Measurements from ENCODE around the gene C3orf20. TPM values are rescaled to one million over a fixed set of nuclear protein-coding genes. Genes with fewer than 3 reads are reported as not detected.

Gene C3orf20
- total and polyA plus RNA-seq, 9 of the 15 experiments (the other 6 are each of a cell fraction or from before 2014, with no cell fraction given), result 0.04 TPM; not detected in 8

DNA sequence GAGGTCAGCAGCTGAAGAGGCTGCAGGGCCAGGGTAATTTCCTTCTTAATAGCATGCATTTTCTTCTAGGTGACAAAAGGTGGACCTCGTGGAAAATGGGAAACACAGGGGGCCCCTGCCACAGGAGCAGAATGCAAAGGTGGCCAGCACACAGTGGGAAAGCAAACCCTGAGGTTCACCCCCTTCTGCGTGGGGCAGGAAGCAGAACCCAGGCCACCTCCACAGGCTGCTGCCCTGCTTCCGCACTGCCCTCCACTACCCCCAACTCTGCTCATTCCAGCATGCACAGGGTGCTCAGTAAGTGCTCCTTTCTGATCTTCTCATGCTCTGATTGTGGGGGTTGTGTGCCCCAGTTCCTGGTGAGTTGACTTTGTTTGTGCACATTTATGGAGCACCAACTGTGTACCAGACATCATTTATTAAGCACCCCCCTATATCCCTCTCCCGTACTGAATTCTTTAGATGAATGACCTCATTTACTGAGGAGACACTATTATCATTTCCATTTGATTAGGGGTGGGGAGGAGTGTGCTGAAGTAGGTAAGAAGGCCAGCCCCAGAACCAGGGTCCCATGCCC lies 131.1 kb downstream of the C3orf20 start:
- CTCF ChIA-PET (ENCODE audit: low intra/inter-chr PET ratio), result no interaction called here

GRCh38 chr3:14806641-14807263 lies 131.8 kb downstream of the C3orf20 start:
- Histone ChIP-seq H3K9me3 (replicated peaks; ENCODE audit: control insufficient read depth, insufficient read depth, low read depth, low read length) (no peaks in the 10 kb centered on the region), H3K4me1 (replicated peaks in 1 of 2; ENCODE audit: control insufficient read depth in 2 of 2, insufficient read depth in 2 of 2, low read length in 2 of 2) (peaks cover 0 to 16% of the 10 kb centered on the region in 2 experiments; a peak in 3 of 5 replicates), H3K9ac (ENCODE audit: insufficient read depth in 1 of 2, low read depth in 2 of 2, low read length in 2 of 2) (no peak overlapping the region), H3K9me1 (ENCODE audit: control insufficient read depth, insufficient read depth, low read length) (no peaks in the 10 kb centered on the region), H3K4me2 (ENCODE audit: insufficient read depth, low read length) (no peak overlapping the region), H3K79me2 (ENCODE audit: control insufficient read depth, insufficient read depth, low read length) (no peaks in the 10 kb centered on the region), H3K36me3 (ENCODE audit: control insufficient read depth, insufficient read depth, low read length) (no peaks in the 10 kb centered on the region), H4K20me1 (replicated peaks; ENCODE audit: control insufficient read depth, insufficient read depth, low read length) (peaks cover 10% of the 10 kb centered on the region; the same call in 1 of the 2 replicates), H3K27ac (ENCODE audit: extremely low read depth, low read depth, low read length) (no peak overlapping the region), H2AFZ (ENCODE audit: low read depth, low read length) (no peak overlapping the region), H3K27me3 (ENCODE audit: control insufficient read depth in 2 of 2, insufficient read depth in 2 of 2, low read length in 2 of 2) (peaks cover 35 to 79% of the 10 kb centered on the region in 2 experiments), H3K4me3 (no peak overlapping the region)
- ATAC-seq, result no peak
- ChIA-PET POLR2A (interaction anchor here (0.5 kb wide), 1 partner anchor 526 kb away, joined by 3 read pairs; the partner anchor contains the start of gene SH3BP5), CTCF (ENCODE audit: low intra/inter-chr PET ratio) (no interaction called here)
- BruUV-seq (replicated peaks), result no TSS peak
- no peak for DNase-seq (ENCODE audit: extremely low read depth in 1 of 4, low spot score in 3 of 4)
- WGBS (ENCODE audit: insufficient coverage, low coverage, missing lambda C conversion rate), result 0% methylated on average over 8 of the region's 8 CpGs
- intact Hi-C loops (cut with micrococcal nuclease) (no loop called here), in situ Hi-C loops (cut with MboI) (no loop called here)
- FAIRE-seq, result no peak
- TF ChIP-seq MLX (CRISPR knock-in tag; conservative IDR thresholded peaks at IDR 0.05) (no peak), NUFIP1 (IDR thresholded peaks at IDR 0.05; ENCODE audit: partially characterized antibody) (no peak), GTF2E2 (tag; IDR thresholded peaks at IDR 0.05) (no peak), HMG20A (CRISPR knock-in tag; conservative IDR thresholded peaks at IDR 0.05) (no peak), SAFB2 (IDR thresholded peaks at IDR 0.05; ENCODE audit: borderline replicate concordance, low read depth, low read length, severe bottlenecking) (no peak), SRF (CRISPR knock-in tag; IDR thresholded peaks at IDR 0.05) (no peak), PCBP2 (IDR thresholded peaks at IDR 0.05; ENCODE audit: low read depth, low read length, poor library complexity, severe bottlenecking) (no peak), DNMT1 (IDR thresholded peaks at IDR 0.05) (no peak), SOX6 (IDR thresholded peaks at IDR 0.05) (no peak), NR3C1 (CRISPR knock-in tag; IDR thresholded peaks at IDR 0.05) (no peak), ZBTB8A (IDR thresholded peaks at IDR 0.05; ENCODE audit: partially characterized antibody) (no peak)
- TF ChIP-seq, protein P1, sequence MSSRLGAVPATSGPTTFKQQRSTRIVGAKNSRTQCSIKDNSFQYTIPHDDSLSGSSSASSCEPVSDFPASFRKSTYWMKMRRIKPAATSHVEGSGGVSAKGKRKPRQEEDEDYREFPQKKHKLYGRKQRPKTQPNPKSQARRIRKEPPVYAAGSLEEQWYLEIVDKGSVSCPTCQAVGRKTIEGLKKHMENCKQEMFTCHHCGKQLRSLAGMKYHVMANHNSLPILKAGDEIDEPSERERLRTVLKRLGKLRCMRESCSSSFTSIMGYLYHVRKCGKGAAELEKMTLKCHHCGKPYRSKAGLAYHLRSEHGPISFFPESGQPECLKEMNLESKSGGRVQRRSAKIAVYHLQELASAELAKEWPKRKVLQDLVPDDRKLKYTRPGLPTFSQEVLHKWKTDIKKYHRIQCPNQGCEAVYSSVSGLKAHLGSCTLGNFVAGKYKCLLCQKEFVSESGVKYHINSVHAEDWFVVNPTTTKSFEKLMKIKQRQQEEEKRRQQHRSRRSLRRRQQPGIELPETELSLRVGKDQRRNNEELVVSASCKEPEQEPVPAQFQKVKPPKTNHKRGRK (tag; IDR thresholded peaks at IDR 0.05), result no peak

More for the DNA sequence above, 131.1 kb downstream of the C3orf20 start:
- Histone ChIP-seq H3K9me3 (replicated peaks; ENCODE audit: control insufficient read depth, insufficient read depth, low read depth, low read length) (no peaks in the 10 kb centered on the region), H2AFZ (ENCODE audit: low read depth, low read length) (no peak overlapping the region), H3K79me2 (ENCODE audit: control insufficient read depth, insufficient read depth, low read length) (no peaks in the 10 kb centered on the region), H3K9ac (ENCODE audit: insufficient read depth in 1 of 2, low read depth in 2 of 2, low read length in 2 of 2) (no peak overlapping the region), H3K9me1 (ENCODE audit: control insufficient read depth, insufficient read depth, low read length) (no peaks in the 10 kb centered on the region), H3K4me2 (ENCODE audit: insufficient read depth, low read length) (no peak overlapping the region), H3K4me3 (no peak overlapping the region), H3K27me3 (ENCODE audit: control insufficient read depth in 2 of 2, insufficient read depth in 2 of 2, low read length in 2 of 2) (peaks cover 36 to 79% of the 10 kb centered on the region in 2 experiments), H4K20me1 (replicated peaks; ENCODE audit: control insufficient read depth, insufficient read depth, low read length) (peaks cover 10% of the 10 kb centered on the region; the same call in 1 of the 2 replicates), H3K27ac (ENCODE audit: extremely low read depth, low read depth, low read length) (no peak overlapping the region), H3K36me3 (ENCODE audit: control insufficient read depth, insufficient read depth, low read length) (no peaks in the 10 kb centered on the region), H3K4me1 (replicated peaks in 1 of 2; ENCODE audit: control insufficient read depth in 2 of 2, insufficient read depth in 2 of 2, low read length in 2 of 2) (peaks cover 0 to 13% of the 10 kb centered on the region in 2 experiments; a peak in 3 of 5 replicates)
- no peak for TF ChIP-seq SRSF1 (IDR thresholded peaks at IDR 0.05; ENCODE audit: low read depth, low read length)
- TF ChIP-seq ZKSCAN8 (CRISPR knock-in tag; IDR thresholded peaks at IDR 0.05), result peak; percentile 98
- no peak for ATAC-seq
- FAIRE-seq, result no peak
- POLR2A ChIA-PET, result interaction anchor here (1.2 kb wide), 1 partner anchor 13 kb away, joined by 4 read pairs; no protein-coding TSS in a partner anchor
- intact Hi-C loops (cut with micrococcal nuclease), result no loop called here
- no peak for DNase-seq (ENCODE audit: extremely low read depth in 1 of 4, low spot score in 3 of 4)
- in situ Hi-C loops (cut with MboI), result no loop called here
- WGBS (ENCODE audit: insufficient coverage, low coverage, missing lambda C conversion rate), result 4% methylated on average over 4 of the region's 4 CpGs
- no TSS peak for BruUV-seq (replicated peaks)
